GM12878 (cell line): Measurements from ENCODE around the gene ROBO1. TPM values are rescaled to one million over a fixed set of nuclear protein-coding genes. Genes with fewer than 3 reads are reported as not detected.

Experiments used
- CHD4 ChIP-seq: fragments of 200-600 bp; sonication (generic); IDR thresholded peaks from 2 replicates; pipeline ENCODE4 v1.6.1; 2016; ENCODE audit warnings: mild to moderate bottlenecking
- EP300 ChIP-seq, 2 experiments: fragments of 150-350 bp in 1 of 2; IDR thresholded peaks; 2 replicates each; pipeline ENCODE4 v1.6.1; 2011 to 2012; ENCODE audit warnings: low read depth in 2 of 2, low read length in 2 of 2, borderline replicate concordance in 1 of 2, improper control_type of control experiment in 1 of 2, inconsistent platforms in 1 of 2; ENCODE audit not compliant: control insufficient read depth in 1 of 2
- JUNB ChIP-seq: IDR thresholded peaks from 2 replicates; pipeline ENCODE4 v1.6.1; 2016; ENCODE audit warnings: antibody characterized with exemption, mild to moderate bottlenecking
- KDM1A ChIP-seq: fragments of 200-600 bp; sonication (generic); IDR thresholded peaks from 2 replicates; pipeline ENCODE4 v1.6.1; 2016; ENCODE audit warnings: borderline replicate concordance
- MTA2 ChIP-seq: fragments of 450-650 bp; IDR thresholded peaks from 2 replicates; pipeline ENCODE4 v1.6.1; 2016; ENCODE audit warnings: low read depth, mild to moderate bottlenecking, moderate library complexity
- NBN ChIP-seq: fragments of 450-650 bp; IDR thresholded peaks from 2 replicates; pipeline ENCODE4 v1.6.1; 2016
- NR2C1 ChIP-seq: fragments of 450-650 bp; IDR thresholded peaks from 2 replicates; pipeline ENCODE4 v1.6.1; 2017; ENCODE audit warnings: antibody characterized with exemption, mild to moderate bottlenecking, moderate library complexity
- POU2F2 ChIP-seq: IDR thresholded peaks from 3 replicates; pipeline ENCODE4 v1.6.1; 2011; ENCODE audit warnings: low read depth, mild to moderate bottlenecking, low read length, borderline replicate concordance
- SMAD5 ChIP-seq: IDR thresholded peaks from 2 replicates; pipeline ENCODE4 v1.6.1; 2016; ENCODE audit warnings: antibody characterized with exemption, low read depth
- SMC3 ChIP-seq: IDR thresholded peaks from 2 replicates; pipeline ENCODE4 v1.6.1; 2011; ENCODE audit warnings: low read length, improper control_type of control experiment, borderline replicate concordance
- SREBF2 ChIP-seq: IDR thresholded peaks from 2 replicates; pipeline ENCODE4 v1.6.1; 2012; ENCODE audit warnings: mild to moderate bottlenecking, low read length
- ZBED1 ChIP-seq: IDR thresholded peaks from 2 replicates; pipeline ENCODE4 v1.6.1; 2016; ENCODE audit warnings: borderline replicate concordance
- ZNF217 ChIP-seq: fragments of 450-650 bp; IDR thresholded peaks from 2 replicates; pipeline ENCODE4 v1.6.1; 2017; ENCODE audit warnings: antibody characterized with exemption, mild to moderate bottlenecking
- ZNF274 ChIP-seq: IDR thresholded peaks from one replicate; pipeline ENCODE4 v1.8.0; 2011; ENCODE audit not compliant: insufficient read length, insufficient read depth
- ZZZ3 ChIP-seq: IDR thresholded peaks from 2 replicates; pipeline ENCODE4 v1.6.1; 2011; ENCODE audit warnings: low read depth; ENCODE audit not compliant: control insufficient read depth, insufficient read length
- polyA plus RNA-seq, 11 experiments: library from polyadenylated mRNA; depleted of rRNA in 4 of 11; unstranded in 6 of 11; stranded (reverse) in 5 of 11; fragments of >200 nt; fragmentation: Nextera tagmentation in 4 of 11; fragmentation: Illumina TruSeq in 1 of 11; extraction: Ambion mirVana in 4 of 11; extraction: Trizol in 1 of 11; gene quantifications; 1 replicate in 1 of 11; 2 replicates in 10 of 11; pipeline versions ENCODE4 v1.2.1 to v1.2.3, GENCODE V29; 2011 to 2016; ENCODE audit warnings: inconsistent platforms in 2 of 11, missing spikeins in 2 of 11, low read depth in 1 of 11
- total RNA-seq, 4 experiments: library from RNA; depleted of rRNA in 3 of 4; stranded (reverse); fragments of >200 nt in 3 of 4; fragmentation: Illumina TruSeq in 1 of 4; extraction: Trizol in 1 of 4; gene quantifications; 2 replicates each; pipeline versions ENCODE4 v1.2.1 to v1.2.3, GENCODE V29; 2013 to 2021
- TF ChIP-seq, protein P1 (sequence below): fragments of 450-650 bp; IDR thresholded peaks from 2 replicates; pipeline ENCODE4 v1.6.1; 2016; ENCODE audit warnings: mild to moderate bottlenecking
- TF ChIP-seq, protein P2 (sequence below): IDR thresholded peaks from 2 replicates; pipeline ENCODE4 v1.6.1; 2012; ENCODE audit warnings: improper control_type of control experiment, low read depth, low read length; ENCODE audit not compliant: insufficient replicate concordance
- TF ChIP-seq, protein P3 (sequence below), 3 experiments: IDR thresholded peaks in 2 of 3; conservative IDR thresholded peaks in 1 of 3; 2 replicates each; pipeline ENCODE4 v1.5.1; 2011; ENCODE audit warnings: low read depth in 3 of 3, low read length in 3 of 3, mild to moderate bottlenecking in 3 of 3, control low read depth in 2 of 3, moderate library complexity in 2 of 3, inconsistent platforms in 1 of 3, mixed read lengths in 1 of 3; ENCODE audit not compliant: control insufficient read depth in 2 of 3, insufficient read depth in 1 of 3; ENCODE audit errors: extremely low read depth in 1 of 3
- TF ChIP-seq, protein P4 (sequence below): IDR thresholded peaks from 2 replicates; pipeline ENCODE4 v1.6.1; 2011; ENCODE audit warnings: low read depth, mild to moderate bottlenecking, low read length, moderate library complexity, borderline replicate concordance; ENCODE audit errors: extremely low read depth

The ROBO1 gene
- total and polyA plus RNA-seq, 10 of the 15 experiments (the other 5 are each of a cell fraction or from before 2014, with no cell fraction given) = 0.29 to 46.5 (median 1.2) TPM

DNA sequence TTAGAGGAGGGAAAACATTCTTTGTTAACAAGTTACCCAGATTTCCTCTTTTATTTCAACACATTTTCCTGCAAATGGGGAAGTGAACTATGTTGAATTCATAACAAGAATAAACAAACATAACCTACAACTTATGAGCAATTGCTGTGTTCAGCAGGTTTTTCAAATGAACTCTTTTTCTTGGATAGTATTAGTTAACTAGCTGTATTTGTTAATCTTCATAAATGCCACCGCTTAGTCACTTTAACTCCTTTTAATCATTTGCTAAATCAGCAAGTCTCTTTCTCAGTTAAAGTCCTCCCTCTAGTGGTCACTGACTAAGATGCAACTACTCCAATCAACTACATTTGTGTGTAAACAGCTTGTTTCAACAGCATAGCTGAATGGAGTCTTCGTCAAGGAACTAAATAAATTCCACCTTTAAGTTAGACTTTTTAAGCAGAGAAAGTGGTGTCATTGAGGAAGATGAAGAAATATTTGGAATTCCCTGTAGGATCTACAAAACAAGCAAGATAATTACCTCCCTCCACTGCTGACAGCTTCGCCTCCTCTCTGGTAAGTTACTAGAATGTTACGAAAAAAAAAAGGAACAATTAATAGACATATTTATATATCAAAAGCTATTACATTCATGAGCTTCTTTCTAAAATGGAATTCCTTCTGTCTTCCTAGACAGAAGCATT is 1122.0 kb downstream of the ROBO1 start (continued):
- TF ChIP-seq NR2C1 (no peak), ZZZ3 (no peak), EP300 (IDR thresholded peaks at IDR 0.05; ENCODE audit: borderline replicate concordance in 1 of 2, control insufficient read depth in 1 of 2, low read depth in 2 of 2, low read length in 2 of 2) (peak in 1 of 2 experiments; percentile 45; a peak in 1 of 4 replicates), NBN (peak; percentile 36; the same call in 1 of the 2 replicates), SREBF2 (no peak), ZNF217 (0 out of 2 replicates have a peak, but pooled peaks have one; percentile 31), JUNB (0 out of 2 replicates have a peak, but pooled peaks have one; percentile 10), ZBED1 (no peak), POU2F2 (no peak), CHD4 (no peak), KDM1A (no peak), ZNF274 (no peak), MTA2 (peak; percentile 67; the same call in 1 of the 2 replicates), SMC3 (peak; percentile 65; the same call in 1 of the 2 replicates), SMAD5 (no peak)
- TF ChIP-seq, protein P1, sequence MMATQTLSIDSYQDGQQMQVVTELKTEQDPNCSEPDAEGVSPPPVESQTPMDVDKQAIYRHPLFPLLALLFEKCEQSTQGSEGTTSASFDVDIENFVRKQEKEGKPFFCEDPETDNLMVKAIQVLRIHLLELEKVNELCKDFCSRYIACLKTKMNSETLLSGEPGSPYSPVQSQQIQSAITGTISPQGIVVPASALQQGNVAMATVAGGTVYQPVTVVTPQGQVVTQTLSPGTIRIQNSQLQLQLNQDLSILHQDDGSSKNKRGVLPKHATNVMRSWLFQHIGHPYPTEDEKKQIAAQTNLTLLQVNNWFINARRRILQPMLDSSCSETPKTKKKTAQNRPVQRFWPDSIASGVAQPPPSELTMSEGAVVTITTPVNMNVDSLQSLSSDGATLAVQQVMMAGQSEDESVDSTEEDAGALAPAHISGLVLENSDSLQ = no peak
- TF ChIP-seq, protein P2, sequence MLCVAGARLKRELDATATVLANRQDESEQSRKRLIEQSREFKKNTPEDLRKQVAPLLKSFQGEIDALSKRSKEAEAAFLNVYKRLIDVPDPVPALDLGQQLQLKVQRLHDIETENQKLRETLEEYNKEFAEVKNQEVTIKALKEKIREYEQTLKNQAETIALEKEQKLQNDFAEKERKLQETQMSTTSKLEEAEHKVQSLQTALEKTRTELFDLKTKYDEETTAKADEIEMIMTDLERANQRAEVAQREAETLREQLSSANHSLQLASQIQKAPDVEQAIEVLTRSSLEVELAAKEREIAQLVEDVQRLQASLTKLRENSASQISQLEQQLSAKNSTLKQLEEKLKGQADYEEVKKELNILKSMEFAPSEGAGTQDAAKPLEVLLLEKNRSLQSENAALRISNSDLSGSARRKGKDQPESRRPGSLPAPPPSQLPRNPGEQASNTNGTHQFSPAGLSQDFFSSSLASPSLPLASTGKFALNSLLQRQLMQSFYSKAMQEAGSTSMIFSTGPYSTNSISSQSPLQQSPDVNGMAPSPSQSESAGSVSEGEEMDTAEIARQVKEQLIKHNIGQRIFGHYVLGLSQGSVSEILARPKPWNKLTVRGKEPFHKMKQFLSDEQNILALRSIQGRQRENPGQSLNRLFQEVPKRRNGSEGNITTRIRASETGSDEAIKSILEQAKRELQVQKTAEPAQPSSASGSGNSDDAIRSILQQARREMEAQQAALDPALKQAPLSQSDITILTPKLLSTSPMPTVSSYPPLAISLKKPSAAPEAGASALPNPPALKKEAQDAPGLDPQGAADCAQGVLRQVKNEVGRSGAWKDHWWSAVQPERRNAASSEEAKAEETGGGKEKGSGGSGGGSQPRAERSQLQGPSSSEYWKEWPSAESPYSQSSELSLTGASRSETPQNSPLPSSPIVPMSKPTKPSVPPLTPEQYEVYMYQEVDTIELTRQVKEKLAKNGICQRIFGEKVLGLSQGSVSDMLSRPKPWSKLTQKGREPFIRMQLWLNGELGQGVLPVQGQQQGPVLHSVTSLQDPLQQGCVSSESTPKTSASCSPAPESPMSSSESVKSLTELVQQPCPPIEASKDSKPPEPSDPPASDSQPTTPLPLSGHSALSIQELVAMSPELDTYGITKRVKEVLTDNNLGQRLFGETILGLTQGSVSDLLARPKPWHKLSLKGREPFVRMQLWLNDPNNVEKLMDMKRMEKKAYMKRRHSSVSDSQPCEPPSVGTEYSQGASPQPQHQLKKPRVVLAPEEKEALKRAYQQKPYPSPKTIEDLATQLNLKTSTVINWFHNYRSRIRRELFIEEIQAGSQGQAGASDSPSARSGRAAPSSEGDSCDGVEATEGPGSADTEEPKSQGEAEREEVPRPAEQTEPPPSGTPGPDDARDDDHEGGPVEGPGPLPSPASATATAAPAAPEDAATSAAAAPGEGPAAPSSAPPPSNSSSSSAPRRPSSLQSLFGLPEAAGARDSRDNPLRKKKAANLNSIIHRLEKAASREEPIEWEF = no peak
- TF ChIP-seq, protein P3, sequence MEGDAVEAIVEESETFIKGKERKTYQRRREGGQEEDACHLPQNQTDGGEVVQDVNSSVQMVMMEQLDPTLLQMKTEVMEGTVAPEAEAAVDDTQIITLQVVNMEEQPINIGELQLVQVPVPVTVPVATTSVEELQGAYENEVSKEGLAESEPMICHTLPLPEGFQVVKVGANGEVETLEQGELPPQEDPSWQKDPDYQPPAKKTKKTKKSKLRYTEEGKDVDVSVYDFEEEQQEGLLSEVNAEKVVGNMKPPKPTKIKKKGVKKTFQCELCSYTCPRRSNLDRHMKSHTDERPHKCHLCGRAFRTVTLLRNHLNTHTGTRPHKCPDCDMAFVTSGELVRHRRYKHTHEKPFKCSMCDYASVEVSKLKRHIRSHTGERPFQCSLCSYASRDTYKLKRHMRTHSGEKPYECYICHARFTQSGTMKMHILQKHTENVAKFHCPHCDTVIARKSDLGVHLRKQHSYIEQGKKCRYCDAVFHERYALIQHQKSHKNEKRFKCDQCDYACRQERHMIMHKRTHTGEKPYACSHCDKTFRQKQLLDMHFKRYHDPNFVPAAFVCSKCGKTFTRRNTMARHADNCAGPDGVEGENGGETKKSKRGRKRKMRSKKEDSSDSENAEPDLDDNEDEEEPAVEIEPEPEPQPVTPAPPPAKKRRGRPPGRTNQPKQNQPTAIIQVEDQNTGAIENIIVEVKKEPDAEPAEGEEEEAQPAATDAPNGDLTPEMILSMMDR (IDR thresholded peaks at IDR 0.05 in 2 of 3, conservative IDR thresholded peaks at IDR 0.05 in 1 of 3; ENCODE audit: control insufficient read depth in 2 of 3, extremely low read depth in 1 of 3, insufficient read depth in 1 of 3, low read depth in 3 of 3, low read length in 3 of 3) = peak; percentile 73 to 81 (median 75)
- TF ChIP-seq, protein P4, sequence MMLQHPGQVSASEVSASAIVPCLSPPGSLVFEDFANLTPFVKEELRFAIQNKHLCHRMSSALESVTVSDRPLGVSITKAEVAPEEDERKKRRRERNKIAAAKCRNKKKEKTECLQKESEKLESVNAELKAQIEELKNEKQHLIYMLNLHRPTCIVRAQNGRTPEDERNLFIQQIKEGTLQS = no peak
